Pancreas (tissue), 10 donors: ENCODE measurements around the gene TMEM80. TPM values are rescaled to one million over a fixed set of nuclear protein-coding genes. Genes with fewer than 3 reads are reported as not detected.

Experiments
- ATAC-seq, 4 donors: fragments of 200-7000 bp; cut with Tn5 transposase; one replicate each; pipeline versions ENCODE4 v1.8.0 to v1.9.1; 2020; ENCODE audit warnings: mild to moderate bottlenecking in 4 of 4, moderate library complexity in 4 of 4
- DNase-seq, 6 donors: peaks; one replicate each; pipeline ENCODE4 v3.0.0-alpha.2; 2020
- FAIRE-seq: peaks from 2 replicates; lab custom pipeline; 2012; peaks lifted over from hg19 to GRCh38; lab: Jason Lieb, UNC
- H3K27ac ChIP-seq, 4 donors: fragments of 200-600 bp; sonication (generic); 1 replicate in 3 of 4; 2 replicates in 1 of 4; pipeline versions ENCODE4 v1.5.0 to v1.8.0; 2020
- H3K27me3 ChIP-seq, 4 donors: fragments of 200-600 bp; one replicate each; pipeline ENCODE4 v1.8.0; 2021
- H3K36me3 ChIP-seq, 3 donors: fragments of 200-600 bp; sonication (generic) in 1 of 3; one replicate each; pipeline versions ENCODE4 v1.5.0 to v1.8.0; 2020 to 2021
- H3K4me1 ChIP-seq, 3 donors: fragments of 200-600 bp; one replicate each; pipeline ENCODE4 v1.8.0; 2021
- H3K4me3 ChIP-seq, 4 donors: fragments of 200-600 bp; sonication (generic) in 2 of 4; one replicate each; pipeline versions ENCODE4 v1.5.0 to v1.8.0; 2020 to 2021
- H3K9me3 ChIP-seq, 4 donors: fragments of 200-600 bp; one replicate each; pipeline ENCODE4 v1.8.0; 2021
- WGBS, 2 donors: extraction: QIAGEN DNeasy Blood & Tissue Kit; methylation state at CpG; one replicate each; pipeline ENCODE4 v1.1.7; 2013; 5-methylcytosine and 5-hydroxymethylcytosine counted together
- intact Hi-C, 3 donors: fragments of 100-400 bp; cut with DNase I; formaldehyde crosslinking; loops; one replicate each; pipeline versions ENCODE4 v1.11.1 to v1.14.2; 2022
- polyA plus RNA-seq, 2 donors: library from polyadenylated mRNA; stranded (reverse); fragments of 200-250 nt; gene quantifications; one replicate each; pipeline ENCODE4 v1.2.3, GENCODE V29; 2013
- total RNA-seq, 6 donors: library from RNA; stranded (reverse); fragmentation: NEBNext Ultra II Directional in 4 of 6; extraction: Animal tissue kit (Norgen Biotek cat#: 25700) in 4 of 6; gene quantifications; one replicate each; pipeline versions ENCODE4 v1.2.1 to v1.2.4, GENCODE V29; 2021 to 2023
- TF ChIP-seq, protein P1 (sequence below), 4 donors: fragments of 200-600 bp; sonication (generic) in 3 of 4; IDR thresholded peaks; one replicate each; pipeline versions ENCODE4 v1.5.0 to v1.8.0; 2021; ENCODE audit warnings: antibody characterized with exemption in 4 of 4
- donor health status: healthy with polysubstance abuse.
- donor health status: DM: no; HTN: no; CAD: no; lungs with moderate emphysema.
- donor health status: DM: no; HTN: no; CAD: no.
- donor health status: control.
- donor health status: control.
- donor health status: Bipolar disorder and iron deficiency.
- donor health status: DM: yes; HTN: yes; CAD: no.
- donor health status: DM: no; HTN: no; CAD: no.
- donor health status: DM: no; HTN: no; CAD: no.
- donor health status: DM: yes; HTN: yes; CAD: no.

The TMEM80 gene
- total and polyA plus RNA-seq, 8 donors, result 8.5 to 24.7 (median 15.5) TPM

DNA sequence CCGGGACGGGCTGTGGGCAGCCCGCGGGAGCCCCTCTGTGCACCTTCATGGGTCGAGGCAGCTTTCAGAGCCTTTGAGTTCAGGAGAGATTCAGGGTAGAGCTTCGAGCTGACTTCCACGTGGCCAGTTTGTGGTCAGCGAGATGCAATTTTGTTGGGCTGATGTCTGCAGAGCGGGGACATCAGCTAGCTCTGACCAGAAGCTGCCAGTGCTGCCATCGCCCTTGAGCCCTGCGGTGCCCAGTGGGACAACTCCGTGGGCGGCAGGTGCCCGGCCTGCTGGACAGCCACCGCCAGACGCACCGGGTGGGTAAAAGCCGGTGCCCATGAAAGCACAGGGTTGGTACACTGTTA, 52.4 kb downstream of the TMEM80 start:
- TF ChIP-seq, protein P1, sequence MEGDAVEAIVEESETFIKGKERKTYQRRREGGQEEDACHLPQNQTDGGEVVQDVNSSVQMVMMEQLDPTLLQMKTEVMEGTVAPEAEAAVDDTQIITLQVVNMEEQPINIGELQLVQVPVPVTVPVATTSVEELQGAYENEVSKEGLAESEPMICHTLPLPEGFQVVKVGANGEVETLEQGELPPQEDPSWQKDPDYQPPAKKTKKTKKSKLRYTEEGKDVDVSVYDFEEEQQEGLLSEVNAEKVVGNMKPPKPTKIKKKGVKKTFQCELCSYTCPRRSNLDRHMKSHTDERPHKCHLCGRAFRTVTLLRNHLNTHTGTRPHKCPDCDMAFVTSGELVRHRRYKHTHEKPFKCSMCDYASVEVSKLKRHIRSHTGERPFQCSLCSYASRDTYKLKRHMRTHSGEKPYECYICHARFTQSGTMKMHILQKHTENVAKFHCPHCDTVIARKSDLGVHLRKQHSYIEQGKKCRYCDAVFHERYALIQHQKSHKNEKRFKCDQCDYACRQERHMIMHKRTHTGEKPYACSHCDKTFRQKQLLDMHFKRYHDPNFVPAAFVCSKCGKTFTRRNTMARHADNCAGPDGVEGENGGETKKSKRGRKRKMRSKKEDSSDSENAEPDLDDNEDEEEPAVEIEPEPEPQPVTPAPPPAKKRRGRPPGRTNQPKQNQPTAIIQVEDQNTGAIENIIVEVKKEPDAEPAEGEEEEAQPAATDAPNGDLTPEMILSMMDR (IDR thresholded peaks at IDR 0.05), result no peak
- 2 to 8% methylated on average over 18 of the region's 18 CpGs for WGBS, 2 donors
- Histone ChIP-seq H3K36me3 (no peaks in the 10 kb centered on the region), H3K4me1 (peaks cover 0 to 15% (median 12%) of the 10 kb centered on the region in 3 donors), H3K9me3 (no peaks in the 10 kb centered on the region), H3K27me3 (no peaks in the 10 kb centered on the region), H3K27ac (peak overlapping the region; percentile 23 to 82 (median 75)), H3K4me3 (peak overlapping the region; percentile 84 to 97 (median 88))
- FAIRE-seq (no peak), ATAC-seq (peak in 3 of 4 donors; percentile 5 to 15 (median 11)), DNase-seq (peak in 2 of 6 donors; percentile 9 to 57)
- intact Hi-C loops, result no loop called here

DNA sequence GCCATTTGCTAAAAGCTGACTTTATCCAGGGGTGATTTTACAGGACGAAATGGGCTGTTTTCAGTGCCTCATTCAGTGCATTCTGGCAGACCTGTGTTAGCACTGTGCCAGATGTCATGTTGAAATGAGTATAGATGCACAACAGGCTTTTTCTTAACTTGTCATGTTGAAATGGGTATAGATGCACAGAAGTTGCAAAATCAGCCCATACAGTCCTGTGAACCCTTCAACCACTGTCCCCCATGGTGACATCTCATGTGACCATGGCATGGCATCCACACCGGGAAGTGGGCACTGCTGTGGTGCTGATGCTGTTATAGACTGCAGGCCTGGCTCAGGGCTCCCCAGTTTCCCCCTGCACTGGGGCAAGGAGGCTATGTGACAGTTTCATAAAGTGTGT, 54.1 kb downstream of the TMEM80 start:
- peaks cover 0 to 15% (median 12%) of the 10 kb centered on the region in 3 donors for H3K4me1 ChIP-seq
- FAIRE-seq (no peak), ATAC-seq (no peak), DNase-seq (no peak)
- WGBS, 2 donors, result 54 to 72% methylated on average over 2 of the region's 2 CpGs
- H3K4me3 ChIP-seq, result no peak overlapping the region
- intact Hi-C loops, result no loop called here
- no peak overlapping the region for H3K27ac ChIP-seq
- TF ChIP-seq, protein P1 (IDR thresholded peaks at IDR 0.05), result no peak
- H3K27me3 ChIP-seq, result no peaks in the 10 kb centered on the region
- no peaks in the 10 kb centered on the region for H3K36me3 ChIP-seq
- H3K9me3 ChIP-seq, result no peaks in the 10 kb centered on the region

Other genes starting within 250 kb of the TMEM80 start
- 10 to 100 TPM; 11.3 to 17.4 (median 15.2) TPM for gene PTDSS2, start 245.5 kb upstream of the TMEM80 start, total RNA-seq
- gene PTDSS2, start 245.5 kb upstream of the TMEM80 start, polyA plus RNA-seq, result 10 to 100 TPM; 24.7 to 44.7 TPM
- gene RNH1, start 188.6 kb upstream of the TMEM80 start, total RNA-seq, result 10 to 100 TPM; 38.9 to 65.1 (median 59.1) TPM
- gene RNH1, start 188.6 kb upstream of the TMEM80 start, polyA plus RNA-seq, result 10 to 100 TPM; 66.8 to 87.7 TPM
- 10 to 100 TPM; 10.4 to 22.6 (median 19.2) TPM for gene HRAS, start 160.2 kb upstream of the TMEM80 start, total RNA-seq
- gene HRAS, start 160.2 kb upstream of the TMEM80 start, polyA plus RNA-seq, result 100 to 1,000 TPM; 103 to 130 TPM
- gene LRRC56, start 158.3 kb upstream of the TMEM80 start, total RNA-seq, result 1 to 10 TPM in 5 of 6 donors, under 1 TPM in 1; 0.98 to 2.0 (median 1.6) TPM
- gene LRRC56, start 158.3 kb upstream of the TMEM80 start, polyA plus RNA-seq, result 1 to 10 TPM; 5.4 to 7.3 TPM
- gene LMNTD2, start 135.1 kb upstream of the TMEM80 start, total RNA-seq, result 1 to 10 TPM; 2.7 to 6.9 (median 5.6) TPM
- 10 to 100 TPM; 10.4 to 24.2 TPM for gene LMNTD2, start 135.1 kb upstream of the TMEM80 start, polyA plus RNA-seq
- 10 to 100 TPM; 17.6 to 35.7 (median 27.9) TPM for gene RASSF7, start 134.8 kb upstream of the TMEM80 start, total RNA-seq
- gene RASSF7, start 134.8 kb upstream of the TMEM80 start, polyA plus RNA-seq, result 100 to 1,000 TPM; 171 to 253 TPM
- 10 to 100 TPM; 11.2 to 17.2 (median 13.1) TPM for gene PHRF1, start 119.3 kb upstream of the TMEM80 start, total RNA-seq
- gene PHRF1, start 119.3 kb upstream of the TMEM80 start, polyA plus RNA-seq, result 10 to 100 TPM; 15.6 to 39.3 TPM
- gene IRF7, start 79.9 kb upstream of the TMEM80 start, total RNA-seq, result 10 to 100 TPM in 2 of 6 donors, 1 to 10 TPM in 4; 4.0 to 30.0 (median 9.1) TPM
- 10 to 100 TPM; 33.4 to 36.6 TPM for gene IRF7, start 79.9 kb upstream of the TMEM80 start, polyA plus RNA-seq
- 1 to 10 TPM in 5 of 6 donors, under 1 TPM in 1; 0.61 to 2.7 (median 1.5) TPM for gene CDHR5, start 70.9 kb upstream of the TMEM80 start, total RNA-seq
- gene CDHR5, start 70.9 kb upstream of the TMEM80 start, polyA plus RNA-seq, result 1 to 10 TPM; 1.3 to 4.4 TPM
- gene SCT, start 68.6 kb upstream of the TMEM80 start, total RNA-seq, result under 1 TPM in 2 of 6 donors, not detected in 4; 0.58 to 0.69 TPM
- gene SCT, start 68.6 kb upstream of the TMEM80 start, polyA plus RNA-seq, result not detected
- 1 to 10 TPM in 1 of 6 donors, under 1 TPM in 5; 0.28 to 1.4 (median 0.66) TPM for gene DRD4, start 58.5 kb upstream of the TMEM80 start, total RNA-seq
- 1 to 10 TPM; 2.4 TPM for gene DRD4, start 58.5 kb upstream of the TMEM80 start, polyA plus RNA-seq
- 10 to 100 TPM; 15.9 to 26.9 (median 18.5) TPM for gene DEAF1, start 594 bp upstream of the TMEM80 start, total RNA-seq
- 10 to 100 TPM; 28.4 to 33.8 TPM for gene DEAF1, start 594 bp upstream of the TMEM80 start, polyA plus RNA-seq
- gene EPS8L2, start 10.4 kb downstream of the TMEM80 start, total RNA-seq, result 100 to 1,000 TPM in 2 of 6 donors, 10 to 100 TPM in 4; 58.1 to 113 (median 71.1) TPM
- 100 to 1,000 TPM; 249 to 286 TPM for gene EPS8L2, start 10.4 kb downstream of the TMEM80 start, polyA plus RNA-seq
- gene TALDO1, start 51.6 kb downstream of the TMEM80 start, total RNA-seq, result 10 to 100 TPM; 52.5 to 83.9 (median 78.2) TPM
- 10 to 100 TPM; 50.3 to 70.0 TPM for gene TALDO1, start 51.6 kb downstream of the TMEM80 start, polyA plus RNA-seq
- gene GATD1, start 81.7 kb downstream of the TMEM80 start, total RNA-seq, result 10 to 100 TPM; 13.6 to 28.9 (median 18.1) TPM
- 10 to 100 TPM; 27.9 to 43.2 TPM for gene GATD1, start 81.7 kb downstream of the TMEM80 start, polyA plus RNA-seq
- gene CEND1, start 94.3 kb downstream of the TMEM80 start, total RNA-seq, result under 1 TPM in 1 of 6 donors, not detected in 5; 0.12 TPM
- gene CEND1, start 94.3 kb downstream of the TMEM80 start, polyA plus RNA-seq, result under 1 TPM; 0.27 to 0.42 TPM
- 10 to 100 TPM; 32.2 to 84.0 (median 41.8) TPM for gene SLC25A22, start 102.5 kb downstream of the TMEM80 start, total RNA-seq
- 10 to 100 TPM; 40.4 to 45.5 TPM for gene SLC25A22, start 102.5 kb downstream of the TMEM80 start, polyA plus RNA-seq
- gene PIDD1, start 109.4 kb downstream of the TMEM80 start, total RNA-seq, result 10 to 100 TPM in 1 of 6 donors, 1 to 10 TPM in 5; 6.3 to 12.9 (median 8.7) TPM
- gene PIDD1, start 109.4 kb downstream of the TMEM80 start, polyA plus RNA-seq, result 10 to 100 TPM; 53.1 to 70.9 TPM
- 1,000 to 10,000 TPM in 5 of 6 donors, 100 to 1,000 TPM in 1; 944 to 1,591 (median 1,137) TPM for gene RPLP2, start 114.2 kb downstream of the TMEM80 start, total RNA-seq
- gene RPLP2, start 114.2 kb downstream of the TMEM80 start, polyA plus RNA-seq, result 1,000 to 10,000 TPM in 1 of 2 donors, 100 to 1,000 TPM in 1; 761 to 1,687 TPM
- 100 to 1,000 TPM in 1 of 6 donors, 10 to 100 TPM in 5; 59.1 to 109 (median 82.1) TPM for gene PNPLA2, start 123.1 kb downstream of the TMEM80 start, total RNA-seq
- gene PNPLA2, start 123.1 kb downstream of the TMEM80 start, polyA plus RNA-seq, result 100 to 1,000 TPM; 233 to 234 TPM
- gene CRACR2B, start 132.1 kb downstream of the TMEM80 start, total RNA-seq, result 100 to 1,000 TPM in 4 of 6 donors, 10 to 100 TPM in 2; 60.6 to 140 (median 108) TPM
- 100 to 1,000 TPM; 263 to 378 TPM for gene CRACR2B, start 132.1 kb downstream of the TMEM80 start, polyA plus RNA-seq
- gene CD151, start 137.1 kb downstream of the TMEM80 start, total RNA-seq, result 100 to 1,000 TPM; 163 to 278 (median 233) TPM
- 100 to 1,000 TPM; 256 to 351 TPM for gene CD151, start 137.1 kb downstream of the TMEM80 start, polyA plus RNA-seq
- 10 to 100 TPM; 62.9 to 98.8 (median 68.9) TPM for gene POLR2L, start 146.7 kb downstream of the TMEM80 start, total RNA-seq
- gene POLR2L, start 146.7 kb downstream of the TMEM80 start, polyA plus RNA-seq, result 100 to 1,000 TPM in 1 of 2 donors, 10 to 100 TPM in 1; 64.7 to 110 TPM
- gene TSPAN4, start 147.0 kb downstream of the TMEM80 start, total RNA-seq, result 10 to 100 TPM; 15.3 to 25.0 (median 18.8) TPM
- gene TSPAN4, start 147.0 kb downstream of the TMEM80 start, polyA plus RNA-seq, result 10 to 100 TPM; 44.0 to 67.2 TPM
- 10 to 100 TPM; 41.7 to 86.0 (median 63.1) TPM for gene CHID1, start 215.0 kb downstream of the TMEM80 start, total RNA-seq
- 10 to 100 TPM; 57.1 to 66.0 TPM for gene CHID1, start 215.0 kb downstream of the TMEM80 start, polyA plus RNA-seq
- gene AP2A2, start 230.1 kb downstream of the TMEM80 start, total RNA-seq, result 10 to 100 TPM; 40.0 to 60.2 (median 53.2) TPM
- 10 to 100 TPM; 48.0 to 50.8 TPM for gene AP2A2, start 230.1 kb downstream of the TMEM80 start, polyA plus RNA-seq